ENCODE data around the gene APBB1IP. TPM values are rescaled to one million over a fixed set of nuclear protein-coding genes. Genes with fewer than 3 reads are reported as not detected.
A peak's percentile ranks its signal among the peaks of the same experiment; 100 is the strongest.

Gene APBB1IP
- total RNA-seq, 4 donors from 2014 or later, result 2.6 to 6.2 (median 5.1) TPM

- no peaks in the 10 kb centered on the region for H3K27me3 ChIP-seq
- no peak for TF ChIP-seq CTCF (IDR thresholded peaks at IDR 0.05)
- TF ChIP-seq POLR2A (IDR thresholded peaks at IDR 0.05; ENCODE audit: low read depth), result no peak
- no peak for TF ChIP-seq EP300 (IDR thresholded peaks at IDR 0.05)
- no peak for TF ChIP-seq POLR2AphosphoS5 (IDR thresholded peaks at IDR 0.05)
- no peaks in the 10 kb centered on the region for H3K4me1 ChIP-seq
- H3K36me3 ChIP-seq, result no peaks in the 10 kb centered on the region
- DNase-seq (ENCODE audit: extremely low spot score), result no peak
- intact Hi-C loops (cut with DNase I), result no loop called here
- H3K27ac ChIP-seq (replicated peaks in 1 of 4), result no peak overlapping the region
- H3K4me3 ChIP-seq, result no peak overlapping the region
- 68% methylated on average over 3 of the region's 3 CpGs for WGBS
- peaks cover 0 to 7% (median 0%) of the 10 kb centered on the region in 4 donors for H3K9me3 ChIP-seq
Measured at GRCh38 chr10:26422977-26423376, 15.2 kb upstream of the APBB1IP start.

GRCh38 chr10:26423722-26424121 lies 14.4 kb upstream of the APBB1IP start:
- WGBS, result 79% methylated on average over 3 of the region's 3 CpGs
- H3K4me3 ChIP-seq, result no peak overlapping the region

GRCh38 chr10:26430641-26431163 lies 7.4 kb upstream of the APBB1IP start:
- TF ChIP-seq POLR2A (IDR thresholded peaks at IDR 0.05; ENCODE audit: low read depth) (no peak), CTCF (IDR thresholded peaks at IDR 0.05) (no peak), POLR2AphosphoS5 (IDR thresholded peaks at IDR 0.05) (no peak), EP300 (IDR thresholded peaks at IDR 0.05) (no peak)
- Histone ChIP-seq H3K9me3 (no peaks in the 10 kb centered on the region), H3K27ac (replicated peaks in 1 of 4) (peak overlapping the region in 1 of 4 donors; percentile 22), H3K36me3 (no peaks in the 10 kb centered on the region), H3K27me3 (no peaks in the 10 kb centered on the region), H3K4me3 (no peak overlapping the region), H3K4me1 (no peaks in the 10 kb centered on the region)
- DNase-seq (ENCODE audit: extremely low spot score), result peak; percentile 21
- 57% methylated on average over 4 of the region's 4 CpGs for WGBS
- intact Hi-C loops (cut with DNase I), result no loop called here

More at GRCh38 chr10:26423722-26424121, 14.4 kb upstream of the APBB1IP start:
- Histone ChIP-seq H3K36me3 (no peaks in the 10 kb centered on the region), H3K9me3 (peaks cover 0 to 7% (median 0%) of the 10 kb centered on the region in 4 donors), H3K27ac (replicated peaks in 1 of 4) (no peak overlapping the region), H3K27me3 (no peaks in the 10 kb centered on the region), H3K4me1 (no peaks in the 10 kb centered on the region)
- TF ChIP-seq POLR2AphosphoS5 (IDR thresholded peaks at IDR 0.05) (no peak), CTCF (IDR thresholded peaks at IDR 0.05) (no peak), POLR2A (IDR thresholded peaks at IDR 0.05; ENCODE audit: low read depth) (no peak), EP300 (IDR thresholded peaks at IDR 0.05) (no peak)
- peak; percentile 29 for DNase-seq (ENCODE audit: extremely low spot score)
- intact Hi-C loops (cut with DNase I), result no loop called here

GRCh38 chr10:26432938-26433337 lies 5.2 kb upstream of the APBB1IP start:
- H3K4me1 ChIP-seq, result peaks cover 0 to 4% (median 0%) of the 10 kb centered on the region in 4 donors
- H3K36me3 ChIP-seq, result no peaks in the 10 kb centered on the region
- intact Hi-C loops (cut with DNase I), result no loop called here
- peaks cover 0 to 7% (median under 1%) of the 10 kb centered on the region in 4 donors for H3K27me3 ChIP-seq
- H3K9me3 ChIP-seq, result no peaks in the 10 kb centered on the region
- DNase-seq (ENCODE audit: extremely low spot score), result no peak
- no peak overlapping the region for H3K27ac ChIP-seq (replicated peaks in 1 of 4)
- H3K4me3 ChIP-seq, result no peak overlapping the region
- TF ChIP-seq EP300 (IDR thresholded peaks at IDR 0.05), result no peak
- no peak for TF ChIP-seq POLR2AphosphoS5 (IDR thresholded peaks at IDR 0.05)
- 100% methylated on average over 1 of the region's 1 CpG for WGBS

- Histone ChIP-seq H3K27me3 (peaks cover 0 to 30% (median 3%) of the 10 kb centered on the region in 4 donors), H3K4me1 (peaks cover 0 to 5% (median 2%) of the 10 kb centered on the region in 4 donors), H3K36me3 (no peaks in the 10 kb centered on the region), H3K9me3 (no peaks in the 10 kb centered on the region), H3K4me3 (no peak overlapping the region), H3K27ac (replicated peaks in 1 of 4) (no peak overlapping the region)
- no peak for TF ChIP-seq POLR2AphosphoS5 (IDR thresholded peaks at IDR 0.05)
- TF ChIP-seq POLR2A (IDR thresholded peaks at IDR 0.05; ENCODE audit: low read depth), result no peak
- no peak for TF ChIP-seq EP300 (IDR thresholded peaks at IDR 0.05)
- no peak for TF ChIP-seq CTCF (IDR thresholded peaks at IDR 0.05)
- DNase-seq (ENCODE audit: extremely low spot score), result no peak
- 100% methylated on average over 1 of the region's 1 CpG for WGBS
- intact Hi-C loops (cut with DNase I), result no loop called here
Measured at GRCh38 chr10:26435852-26436251, 2.3 kb upstream of the APBB1IP start.

All from esophagus muscularis mucosa (tissue), 4 donors.